Pancreas (tissue), 8 donors: ENCODE results near the gene SUSD5. TPM values are rescaled to one million over a fixed set of nuclear protein-coding genes. Genes with fewer than 3 reads are reported as not detected.

Experiments
- polyA plus RNA-seq, 2 donors: library from polyadenylated mRNA; stranded (reverse); fragments of 200-250 nt; gene quantifications; one replicate each; pipeline ENCODE4 v1.2.3, GENCODE V29; 2013
- total RNA-seq, 6 donors: library from RNA; stranded (reverse); fragmentation: NEBNext Ultra II Directional in 4 of 6; extraction: Animal tissue kit (Norgen Biotek cat#: 25700) in 4 of 6; gene quantifications; one replicate each; pipeline versions ENCODE4 v1.2.1 to v1.2.4, GENCODE V29; 2021 to 2023
- donor health status: healthy with polysubstance abuse.
- donor health status: DM: no; HTN: no; CAD: no; lungs with moderate emphysema.
- donor health status: DM: no; HTN: no; CAD: no.
- donor health status: Bipolar disorder and iron deficiency.
- donor health status: DM: yes; HTN: yes; CAD: no.
- donor health status: DM: no; HTN: no; CAD: no.
- donor health status: DM: no; HTN: no; CAD: no.
- donor health status: DM: yes; HTN: yes; CAD: no.

Gene SUSD5
- total and polyA plus RNA-seq, 8 donors: 0.05 to 0.54 (median 0.21) TPM

Other genes with a start within 250 kb of the SUSD5 start
- gene GLB1, start 121.7 kb downstream of the SUSD5 start, total RNA-seq: 10 to 100 TPM; 18.0 to 47.0 (median 27.7) TPM
- gene GLB1, start 121.7 kb downstream of the SUSD5 start, polyA plus RNA-seq: 10 to 100 TPM in 1 of 2 donors, 1 to 10 TPM in 1; 5.5 to 21.2 TPM
- 1 to 10 TPM; 2.8 to 6.7 (median 3.8) TPM for gene TMPPE, start 121.7 kb downstream of the SUSD5 start, total RNA-seq
- gene TMPPE, start 121.7 kb downstream of the SUSD5 start, polyA plus RNA-seq: under 1 TPM; 0.26 to 0.76 TPM
- gene CRTAP, start 104.8 kb downstream of the SUSD5 start, total RNA-seq: 10 to 100 TPM; 18.2 to 71.0 (median 33.5) TPM
- 10 to 100 TPM; 17.6 to 22.3 TPM for gene CRTAP, start 104.8 kb downstream of the SUSD5 start, polyA plus RNA-seq
- gene FBXL2, start 58.6 kb upstream of the SUSD5 start, total RNA-seq: 1 to 10 TPM; 1.8 to 7.8 (median 2.9) TPM
- 1 to 10 TPM; 2.5 to 5.0 TPM for gene FBXL2, start 58.6 kb upstream of the SUSD5 start, polyA plus RNA-seq
- gene UBP1, start 221.6 kb upstream of the SUSD5 start, total RNA-seq: 10 to 100 TPM; 16.1 to 42.9 (median 21.7) TPM
- 10 to 100 TPM; 16.5 to 27.8 TPM for gene UBP1, start 221.6 kb upstream of the SUSD5 start, polyA plus RNA-seq